Smooth muscle cell of trachea (primary cell): Measurements from ENCODE around the gene FCRL2. TPM values are rescaled to one million over a fixed set of nuclear protein-coding genes. Genes with fewer than 3 reads are reported as not detected.

Source experiments
- total RNA-seq: library from RNA; depleted of rRNA; stranded (reverse); fragments of >200 nt; gene quantifications from 2 replicates; pipeline ENCODE4 v1.2.1, GENCODE V29; 2014

The FCRL2 gene
- not detected in 2 replicates for total RNA-seq

GRCh38 chr1:157776971-157777391 is at the start of gene FCRL2:
Gene FCRL2, minus strand, starts transcription at chr1:157777132. Its CDS starts 59 bp downstream, at chr1:157777073.

GRCh38 chr1:157819896-157820295 is 43.0 kb upstream of the FCRL2 start, which contains the start of gene FCRL1:
Gene FCRL1, minus strand, starts transcription at chr1:157820120. Its CDS starts 83 bp downstream, at chr1:157820037.

GRCh38 chr1:157700732-157701131 is 76.2 kb downstream of the FCRL2 start, which contains the start of gene FCRL3:
Gene FCRL3, minus strand, starts transcription at chr1:157700769. Its CDS starts 280 bp downstream, at chr1:157700489.

Other genes starting within 250 kb of the FCRL2 start
- not detected in 2 replicates for gene FCRL5, start 224.6 kb downstream of the FCRL2 start, total RNA-seq
- gene FCRL4, start 179.0 kb downstream of the FCRL2 start, total RNA-seq: not detected in 2 replicates
- gene FCRL3, start 76.4 kb downstream of the FCRL2 start, total RNA-seq: not detected in 2 replicates
- not detected in 2 replicates for gene FCRL1, start 43.0 kb upstream of the FCRL2 start, total RNA-seq
- not detected in 2 replicates for gene CD5L, start 64.7 kb upstream of the FCRL2 start, total RNA-seq
- gene KIRREL1, start 216.5 kb upstream of the FCRL2 start, total RNA-seq: 97.7 and 141 TPM in 2 replicates